GM18519 (cell line): ENCODE results near the gene PMEPA1.

Experiments
- ATAC-seq: cut with Tn5 transposase; IDR thresholded peaks from one replicate; pipeline ENCODE4 v1.9.1; 2021; ENCODE audit warnings: mild to moderate bottlenecking, moderate library complexity; ENCODE audit not compliant: unreplicated experiment, low FRiP score

PMEPA1 gene

DNA sequence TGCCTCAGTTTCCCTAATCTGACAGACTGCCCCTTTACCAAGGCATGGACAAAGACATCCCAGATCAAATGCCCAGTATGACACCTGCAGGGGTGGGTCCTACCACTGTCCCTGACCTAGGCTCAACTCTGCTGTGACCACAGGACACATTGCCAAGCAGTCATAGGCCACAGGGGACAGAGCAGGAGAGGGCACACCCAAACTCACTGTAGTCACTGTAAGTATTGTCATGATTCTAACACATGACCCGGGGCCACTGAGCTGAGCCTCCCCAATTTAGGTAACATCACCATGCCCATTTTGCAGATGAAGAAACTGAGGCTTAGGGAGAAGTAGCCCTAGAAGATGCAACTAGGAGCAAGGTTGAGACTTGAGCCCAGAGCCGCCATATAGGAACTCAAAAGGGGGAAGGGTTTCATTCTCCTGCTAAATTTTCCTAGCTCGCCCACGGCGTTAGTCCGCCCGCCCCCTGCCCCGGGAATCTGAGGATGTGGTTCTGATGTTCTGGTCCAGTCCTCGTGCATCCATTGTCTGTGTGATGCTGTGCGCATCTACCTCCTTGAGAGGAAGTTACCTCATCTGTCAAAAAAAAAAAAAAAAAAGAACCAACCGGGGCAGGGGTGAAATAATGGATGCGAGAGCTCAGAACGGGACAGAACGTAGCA is 44.8 kb downstream of the PMEPA1 start:
- ATAC-seq: no peak

DNA sequence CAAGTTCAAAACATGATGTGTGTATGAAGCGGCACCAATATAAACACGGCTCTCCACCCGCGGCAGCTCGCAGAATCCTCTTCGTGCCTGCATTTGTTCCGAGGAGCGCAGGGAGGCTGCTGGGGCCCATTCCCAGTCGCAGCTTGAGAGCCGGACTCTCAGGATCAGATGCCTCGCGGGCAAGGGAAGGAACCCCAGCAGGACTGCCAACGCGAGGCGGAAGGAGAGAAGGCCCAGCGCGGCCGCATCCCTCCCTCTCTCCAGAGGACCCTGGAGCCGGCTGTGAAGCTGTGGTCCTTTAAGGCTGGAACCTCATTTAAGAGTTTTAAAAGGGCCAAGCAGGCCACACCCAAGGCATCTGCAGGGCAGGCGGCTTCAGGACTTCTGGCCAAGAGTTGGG is 45.3 kb downstream of the PMEPA1 start:
- ATAC-seq: no peak

DNA sequence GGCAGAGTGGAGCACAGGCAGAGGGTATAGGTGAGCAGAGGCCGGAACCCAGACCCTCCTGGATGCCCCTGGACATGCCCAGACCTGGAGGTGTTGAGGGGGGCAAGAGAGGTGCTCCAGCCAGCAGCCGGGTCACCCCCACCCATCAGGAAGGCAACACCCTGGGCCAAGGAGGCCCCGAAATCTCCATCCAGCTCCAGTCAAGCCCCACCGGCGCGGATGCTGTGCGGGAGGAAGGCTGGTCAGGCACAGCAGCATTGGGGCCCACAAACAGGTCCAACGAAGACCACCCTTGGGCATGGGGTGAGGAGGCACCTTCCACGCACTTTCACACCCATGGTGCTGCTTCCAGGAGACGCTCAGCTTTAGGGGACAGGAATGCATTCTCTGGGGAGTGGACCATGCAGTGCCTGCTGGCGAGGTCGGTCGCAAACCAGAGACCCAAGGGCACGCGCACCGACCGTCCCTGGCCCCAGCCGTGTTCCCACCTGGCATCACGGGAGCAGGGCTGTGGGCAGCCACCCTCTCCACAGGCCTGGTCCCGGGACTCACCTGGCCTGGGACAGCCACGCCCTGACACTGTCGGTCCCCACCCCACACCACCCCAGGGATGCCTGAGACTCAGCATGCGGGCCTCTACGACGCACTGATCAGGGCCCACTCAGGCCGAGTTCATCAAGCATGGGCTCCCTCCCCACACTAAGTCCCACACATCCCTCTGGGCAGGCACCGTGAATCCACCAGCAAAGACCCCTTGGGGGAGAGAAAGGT is 45.9 kb downstream of the PMEPA1 start:
- ATAC-seq: no peak

DNA sequence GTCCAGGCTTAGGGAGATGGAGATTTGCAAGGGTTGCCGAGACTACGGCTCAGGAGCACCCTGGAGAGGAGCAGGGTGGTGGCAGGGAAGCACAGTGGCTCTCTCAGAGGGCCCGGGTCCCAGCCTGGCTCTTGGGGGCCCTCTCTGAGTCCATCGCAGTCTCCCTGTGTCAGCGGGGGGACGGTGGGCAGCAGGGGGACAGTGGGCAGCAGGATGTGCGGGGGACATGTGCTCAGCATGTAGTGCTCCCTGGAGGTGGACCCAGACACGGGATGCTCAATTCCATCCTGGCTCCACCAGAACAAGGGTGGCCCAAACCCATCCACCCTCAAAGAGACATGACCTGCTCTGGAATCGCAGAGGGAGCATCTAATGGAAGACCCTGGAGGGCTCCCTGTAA is 46.6 kb downstream of the PMEPA1 start:
- no peak for ATAC-seq

DNA sequence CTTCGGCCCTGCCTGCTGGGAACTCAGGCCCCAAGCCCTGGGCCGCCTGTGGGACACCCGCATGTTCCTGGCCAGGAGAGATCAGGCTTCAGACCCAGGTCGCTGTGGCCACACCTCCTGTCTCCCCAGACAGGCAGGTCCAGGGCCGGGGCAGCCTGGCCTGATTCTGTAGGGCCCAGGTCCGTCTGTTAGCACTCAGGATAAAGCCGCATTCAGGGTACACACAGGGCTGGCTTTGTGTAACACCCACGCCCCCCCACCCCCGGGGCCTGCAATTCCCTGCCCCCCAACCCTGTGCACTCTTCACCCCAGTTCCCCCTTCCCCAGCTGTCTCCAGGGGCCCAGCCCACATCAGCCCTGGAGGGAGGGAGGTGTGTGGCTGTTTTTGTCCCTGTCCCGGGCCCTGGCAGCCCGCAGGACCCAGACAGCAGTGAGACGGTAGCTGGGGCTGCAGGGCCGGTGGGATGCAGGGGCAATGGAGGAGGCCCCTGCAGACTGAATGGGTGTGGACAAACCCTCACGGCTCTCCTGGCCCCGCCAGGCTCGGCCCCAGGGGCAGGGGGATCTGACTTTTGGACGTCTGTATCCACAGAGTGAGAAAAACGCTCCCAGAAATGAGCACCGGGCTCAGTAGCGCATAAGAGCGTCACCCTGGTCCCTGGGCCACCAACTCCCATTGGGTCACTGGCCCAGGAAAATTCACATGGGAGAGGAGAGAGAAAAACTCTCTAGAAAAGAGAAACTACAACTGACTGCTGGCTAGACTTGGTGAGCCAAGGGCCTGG is 47.2 kb downstream of the PMEPA1 start:
- no peak for ATAC-seq

DNA sequence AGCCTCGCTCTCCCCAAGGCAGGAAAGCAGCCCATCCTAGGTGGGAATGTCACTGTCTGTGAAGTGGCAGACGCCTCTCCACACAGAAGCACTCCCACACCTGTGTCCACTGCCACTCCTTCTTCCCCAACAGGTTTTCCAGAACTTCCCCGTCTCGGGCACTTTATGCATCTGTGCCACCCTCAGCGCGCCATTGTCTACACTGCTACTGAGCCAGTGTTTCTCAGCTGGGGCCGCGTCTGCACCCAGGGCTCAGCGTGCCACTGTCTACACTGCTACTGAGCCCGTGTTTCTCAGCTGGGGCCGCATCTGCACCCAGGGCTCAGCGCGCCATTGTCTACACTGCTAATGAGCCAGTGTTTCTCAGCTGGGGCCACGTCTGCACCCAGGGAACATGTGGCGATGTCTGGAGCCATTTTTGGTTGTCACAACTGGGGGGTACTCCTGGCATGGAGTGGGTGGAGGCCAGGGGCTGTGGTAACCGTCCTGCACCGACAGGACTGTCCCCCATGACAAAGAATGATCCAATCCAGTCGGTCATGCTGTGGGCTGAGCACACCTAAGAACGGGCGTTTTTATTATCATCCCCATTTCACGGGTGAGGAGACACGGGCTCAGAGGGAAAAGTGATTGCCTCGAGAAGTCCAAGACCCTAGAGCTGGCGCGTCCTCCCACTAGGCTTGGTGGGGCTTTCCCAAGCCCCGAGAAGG is 47.9 kb downstream of the PMEPA1 start:
- ATAC-seq: no peak

DNA sequence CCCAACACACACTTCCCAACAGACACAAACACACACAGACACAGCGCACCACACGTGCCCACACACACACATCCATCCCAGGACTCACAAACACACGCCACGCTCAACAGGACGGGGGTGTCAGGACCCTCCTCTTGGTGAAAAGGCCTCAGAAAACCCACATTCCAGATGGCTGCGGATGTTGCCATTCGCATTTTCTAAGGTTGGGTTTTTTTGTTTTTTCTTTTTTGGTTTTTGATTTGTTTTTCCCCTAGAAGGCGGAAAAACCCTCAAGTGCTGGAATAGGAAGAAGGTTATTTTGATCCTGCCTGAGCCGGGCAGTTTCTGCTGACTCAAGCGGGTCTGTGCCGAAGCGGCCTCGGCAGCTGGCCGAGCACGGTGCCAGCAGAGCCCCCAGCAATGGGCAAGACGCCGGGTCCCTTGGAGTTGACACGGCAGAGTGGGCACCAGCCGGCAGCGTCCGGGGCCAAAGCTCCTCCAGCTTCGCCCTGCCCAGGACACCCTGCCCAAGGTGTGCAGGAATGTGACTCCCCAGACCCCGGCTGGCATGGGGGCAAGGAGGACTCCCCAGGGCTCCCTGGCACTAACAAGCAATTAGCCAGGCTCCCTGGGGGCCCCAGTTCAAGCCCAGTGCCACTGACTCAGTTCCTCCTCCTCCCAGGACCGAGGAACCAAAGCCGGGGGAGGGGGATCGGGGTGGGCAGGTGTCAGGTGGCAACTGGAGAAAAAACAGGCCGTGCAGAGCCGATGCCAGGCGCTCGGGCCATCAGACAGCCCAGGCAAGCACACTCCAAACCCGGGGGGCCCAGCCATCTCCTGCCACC is 48.7 kb downstream of the PMEPA1 start:
- ATAC-seq: no peak

DNA sequence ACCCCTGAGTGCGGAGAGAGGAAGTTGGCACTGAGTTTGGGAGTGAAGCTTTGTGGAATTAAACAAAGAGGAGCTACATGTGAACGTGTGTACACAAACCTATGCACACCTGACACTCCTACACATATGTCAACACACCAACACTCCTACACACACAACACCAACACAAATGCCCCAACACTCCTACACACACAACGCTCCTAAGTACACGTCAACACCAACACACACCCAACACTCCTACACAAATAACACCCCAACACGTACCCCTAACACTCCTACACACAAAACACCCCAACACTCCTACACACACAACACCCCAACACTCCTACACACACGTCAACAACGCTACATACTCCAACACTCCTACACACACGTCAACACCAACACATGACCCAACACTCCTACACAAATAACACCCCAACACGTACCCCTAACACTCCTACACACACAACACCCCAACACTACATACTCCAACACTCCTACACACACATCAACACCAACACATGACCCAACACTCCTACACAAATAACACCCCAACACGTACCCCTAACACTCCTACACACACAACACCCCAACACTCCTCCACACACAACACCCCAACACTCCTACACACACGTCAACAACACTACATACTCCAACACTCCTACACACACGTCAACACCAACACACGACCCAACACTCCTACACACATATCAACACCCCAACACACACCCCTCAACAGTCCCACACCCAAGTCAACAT is 49.5 kb downstream of the PMEPA1 start:
- ATAC-seq: no peak

DNA sequence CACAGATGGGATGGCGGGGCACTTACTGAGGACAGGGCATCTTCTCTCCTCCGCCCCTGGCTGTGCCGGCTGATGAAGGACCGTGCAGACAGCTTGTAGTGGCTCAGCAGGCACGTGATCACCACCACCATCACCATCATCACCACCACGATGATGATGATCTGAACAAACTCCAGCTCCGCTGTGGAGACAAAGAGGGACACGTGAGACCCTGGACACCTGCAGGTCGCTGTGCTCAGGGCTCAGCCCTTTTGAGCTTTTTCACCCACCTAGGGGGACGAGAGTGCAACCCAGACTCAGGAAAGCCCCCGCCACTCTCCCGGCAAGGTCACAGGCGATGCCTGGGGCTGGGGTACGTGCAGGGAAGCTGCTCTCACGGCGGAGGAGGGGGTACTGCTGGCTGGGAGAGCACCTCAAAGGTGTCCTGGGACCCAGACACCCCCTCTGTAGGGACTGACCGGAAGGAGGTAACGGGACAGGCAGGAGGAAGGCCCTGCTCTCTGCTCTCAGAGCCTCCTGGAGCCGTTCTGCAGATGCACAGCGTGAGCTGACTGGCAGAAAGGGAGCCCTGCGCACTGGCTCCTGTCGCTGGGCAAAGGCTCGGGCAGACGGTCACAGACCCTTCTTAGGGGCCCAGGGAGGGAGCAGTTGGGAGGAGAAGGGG is 50.2 kb downstream of the PMEPA1 start:
- no peak for ATAC-seq

DNA sequence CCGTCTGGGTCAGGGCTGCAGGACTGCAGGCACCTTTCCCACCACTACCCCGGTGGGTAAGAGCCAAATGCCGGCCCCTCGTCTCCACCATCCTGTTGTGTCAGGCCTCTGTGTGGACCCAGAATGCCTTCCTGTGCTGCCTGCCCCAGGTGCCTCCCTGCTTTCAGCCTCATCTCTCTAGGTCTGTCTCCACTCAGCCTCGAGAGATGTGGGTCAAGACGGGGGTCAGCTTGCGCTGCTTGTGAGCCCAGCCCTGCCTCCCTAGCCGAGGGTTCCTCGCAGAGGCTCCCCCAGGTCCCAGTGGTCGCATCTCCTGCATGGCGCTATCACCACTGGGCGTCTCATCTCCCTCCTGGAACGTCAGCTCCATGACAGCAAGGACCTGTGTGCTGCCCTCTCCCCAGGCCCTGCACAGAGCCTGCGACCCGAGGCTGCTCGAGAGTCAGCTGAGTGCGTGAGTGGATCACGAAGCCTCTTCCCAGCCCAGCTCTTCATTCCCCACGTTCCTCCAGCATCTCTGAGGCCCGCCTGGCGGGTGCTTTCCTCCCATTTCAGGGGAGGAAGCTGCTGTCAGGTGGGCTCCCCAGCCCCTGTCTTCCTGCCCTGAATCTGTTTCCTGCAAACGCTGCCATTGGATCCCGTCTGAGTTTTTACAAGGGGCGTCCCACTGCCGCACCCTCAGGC is 50.8 kb downstream of the PMEPA1 start:
- no peak for ATAC-seq

DNA sequence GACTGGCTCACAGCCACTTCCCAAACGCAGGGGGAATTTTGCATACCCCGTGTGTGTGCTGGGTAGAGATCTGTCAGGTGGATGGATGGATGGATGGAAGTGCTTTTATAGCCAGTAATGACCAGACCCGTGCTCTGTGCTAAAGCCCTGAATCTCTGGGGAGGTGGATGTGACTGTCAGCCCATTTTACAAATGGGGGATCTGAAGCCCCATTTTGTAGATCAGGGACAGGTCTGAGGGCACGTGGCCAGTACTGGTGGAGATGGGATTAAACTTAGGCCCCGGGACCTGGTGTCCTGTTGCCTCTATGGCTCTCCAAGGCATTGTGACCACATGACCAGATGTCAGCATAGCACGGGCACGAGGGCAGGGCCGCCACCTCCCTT is 51.4 kb downstream of the PMEPA1 start:
- ATAC-seq: no peak

DNA sequence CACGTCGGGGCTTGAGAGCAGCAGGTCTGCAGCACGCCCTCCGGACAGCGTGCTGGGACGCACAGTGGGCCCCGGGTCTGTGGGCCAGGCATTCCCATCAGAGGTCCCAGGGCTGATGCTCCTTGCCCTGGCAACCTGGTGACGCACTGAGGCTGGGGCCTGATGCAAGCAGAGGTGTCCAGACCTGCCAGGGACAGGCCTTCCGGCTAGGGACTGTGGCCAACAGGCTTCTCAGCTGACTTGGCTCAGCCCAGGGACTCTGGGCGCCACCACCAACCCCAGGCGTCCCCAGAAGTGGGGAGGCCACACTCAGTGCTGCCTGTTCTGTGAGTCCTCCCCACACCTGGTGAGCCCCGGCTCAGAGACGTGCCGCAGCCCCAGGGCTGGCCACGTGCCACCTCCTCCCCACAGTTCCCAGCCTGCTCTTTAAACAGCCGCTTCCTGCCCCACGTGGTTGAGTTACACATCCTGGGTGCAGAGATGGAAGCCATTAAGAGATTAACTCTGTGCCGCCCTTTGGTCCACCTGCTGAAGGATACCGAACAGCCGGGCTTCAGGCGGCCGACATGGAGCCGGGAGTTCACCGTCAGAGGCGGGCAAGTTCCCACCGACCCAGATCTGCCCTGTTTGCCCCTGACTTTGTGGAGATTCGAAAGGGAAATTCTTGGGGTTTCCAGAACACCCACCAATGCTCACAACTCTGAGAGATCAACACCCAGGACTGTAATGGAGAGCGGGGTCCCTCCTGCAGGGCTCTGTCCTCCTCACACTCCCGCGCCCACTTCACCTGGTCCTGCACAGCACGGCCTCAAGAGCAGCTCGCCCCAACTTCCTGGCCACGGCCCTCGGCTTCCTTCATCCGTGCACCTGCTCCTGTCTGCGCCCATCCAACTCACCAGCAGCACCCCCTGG is 52.0 kb downstream of the PMEPA1 start:
- ATAC-seq: no peak

DNA sequence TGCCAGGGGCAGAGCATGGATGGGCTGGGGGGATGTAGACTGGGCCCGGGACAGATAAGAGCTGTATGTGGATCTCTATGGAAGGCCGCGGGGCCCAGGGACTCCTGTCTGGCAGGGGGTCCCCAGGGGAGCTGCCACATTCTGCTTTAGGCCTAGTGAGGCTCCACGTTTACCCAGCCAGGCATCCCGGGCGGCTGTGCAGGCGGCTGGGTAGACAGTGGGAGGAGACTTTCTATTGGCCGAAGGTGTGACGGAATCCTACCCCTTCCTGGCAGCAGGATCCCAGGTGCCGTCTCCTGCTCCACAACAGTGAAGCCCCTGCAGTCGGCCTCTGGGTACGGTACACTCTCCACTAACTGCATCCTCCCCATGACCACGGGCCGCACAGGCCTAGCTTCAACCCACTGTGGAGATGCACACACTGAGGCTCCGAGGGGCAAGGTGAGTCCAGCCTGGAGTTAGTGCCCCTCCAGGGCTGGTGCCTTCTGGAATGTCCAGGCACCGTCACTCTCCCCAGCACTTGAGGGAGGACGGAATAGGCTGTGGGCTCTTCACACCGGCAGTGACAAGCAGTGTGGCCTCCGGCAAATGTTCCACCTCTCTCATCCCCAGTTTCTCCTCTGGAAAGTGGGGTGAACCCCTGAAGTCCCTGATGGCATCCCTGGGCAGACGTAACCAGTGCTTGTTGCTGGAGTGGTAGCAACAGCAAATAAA is 52.8 kb downstream of the PMEPA1 start:
- no peak for ATAC-seq

DNA sequence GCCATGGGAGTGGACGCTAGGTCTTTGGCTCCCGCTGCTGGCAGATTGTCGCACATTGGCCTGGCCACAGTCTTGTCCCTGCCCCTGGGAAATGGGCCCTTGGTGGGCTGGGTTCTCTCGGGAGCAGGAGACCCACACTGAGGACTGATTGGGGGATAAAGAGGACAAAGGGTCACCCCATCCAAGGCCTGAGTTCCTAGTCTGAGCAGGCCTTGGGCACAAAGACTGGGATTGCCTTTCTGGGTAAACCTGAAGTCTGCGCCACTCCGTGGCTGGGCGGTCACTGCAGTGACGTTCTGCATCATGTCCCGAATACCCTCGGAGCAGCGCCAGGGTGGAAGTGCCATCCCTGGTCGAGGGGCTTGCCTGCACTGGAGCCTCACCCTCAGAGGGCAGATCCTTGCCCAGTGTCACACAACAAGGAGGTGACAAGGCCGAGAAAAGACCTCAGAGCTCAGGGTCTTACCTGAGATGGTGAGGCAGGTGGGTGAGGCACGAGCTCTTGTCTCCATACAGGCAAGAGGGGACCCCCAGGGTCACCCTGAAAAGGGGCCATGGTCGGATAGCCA is 53.5 kb downstream of the PMEPA1 start:
- no peak for ATAC-seq

DNA sequence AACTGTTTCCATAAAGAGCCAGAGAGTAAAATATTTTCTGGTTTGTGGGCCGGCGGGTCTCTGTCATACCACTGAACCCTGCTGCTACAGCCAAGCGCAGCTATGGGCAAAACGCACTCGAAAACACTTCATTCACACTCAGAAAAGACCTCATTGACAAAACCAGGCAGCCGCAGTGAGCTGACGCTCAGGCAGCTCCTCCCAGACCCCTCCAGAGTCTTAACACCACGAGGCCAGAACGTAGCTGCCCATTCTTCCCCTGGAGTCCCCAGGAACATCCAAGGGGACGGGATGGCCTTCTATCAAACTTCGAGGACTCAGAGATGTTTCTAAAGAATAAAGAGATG is 54.0 kb downstream of the PMEPA1 start:
- ATAC-seq: no peak

DNA sequence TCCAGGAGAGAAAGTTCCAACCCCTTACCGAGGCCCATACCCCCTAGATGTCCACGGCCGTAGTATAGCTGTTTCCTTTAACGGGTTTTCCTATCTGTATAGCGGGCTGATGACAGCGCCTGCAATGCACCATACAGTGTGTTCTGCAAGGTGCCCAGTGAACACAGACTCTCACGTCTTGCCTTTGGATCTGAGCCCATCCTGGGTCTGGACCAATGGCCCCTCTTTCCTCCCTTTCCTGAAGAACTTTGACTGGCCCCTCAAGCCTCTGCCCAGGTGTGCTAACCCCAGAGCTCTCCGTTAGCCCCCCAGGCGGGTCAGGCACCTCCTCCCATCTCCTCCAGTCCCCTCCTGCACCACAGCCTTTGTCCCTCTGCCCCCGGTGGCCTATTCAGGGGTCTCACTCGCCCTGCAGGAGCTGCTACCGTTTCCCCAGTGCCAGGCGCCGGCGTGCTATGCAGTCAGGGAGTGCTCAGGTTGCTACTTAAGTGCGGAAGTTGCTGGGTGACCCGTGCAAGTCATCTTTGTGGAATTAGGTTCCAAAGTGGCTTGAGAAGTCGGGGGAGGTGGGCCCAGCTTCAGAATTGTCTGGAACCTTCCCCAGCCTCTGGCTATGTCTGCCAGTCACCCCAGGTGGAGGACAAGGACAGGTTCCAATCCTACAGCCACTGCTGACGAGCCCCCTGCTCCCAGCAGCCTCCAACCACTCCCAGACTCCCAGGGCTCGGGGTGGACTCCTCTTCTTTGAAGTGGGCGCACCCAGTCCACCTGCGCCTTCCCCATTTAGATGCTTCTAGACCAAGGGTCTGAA is 54.6 kb downstream of the PMEPA1 start:
- no peak for ATAC-seq
